Fibroblast of lung (primary cell): ENCODE results near the gene ARFRP1.

Experiments used
- EZH2 ChIP-seq: IDR thresholded peaks from 2 replicates; pipeline ENCODE4 v1.5.1; 2012; ENCODE audit warnings: low read length, control low read depth, mild to moderate bottlenecking; ENCODE audit errors: missing control alignments
- TF ChIP-seq, protein P1 (sequence below), 2 donors: IDR thresholded peaks in 1 of 2; conservative IDR thresholded peaks in 1 of 2; 1 replicate in 1 of 2; 2 replicates in 1 of 2; pipeline ENCODE4 v1.5.1; 2011 to 2012; ENCODE audit warnings: low read length in 2 of 2, control low read depth in 1 of 2, inconsistent platforms in 1 of 2, low read depth in 1 of 2, mild to moderate bottlenecking in 1 of 2

DNA sequence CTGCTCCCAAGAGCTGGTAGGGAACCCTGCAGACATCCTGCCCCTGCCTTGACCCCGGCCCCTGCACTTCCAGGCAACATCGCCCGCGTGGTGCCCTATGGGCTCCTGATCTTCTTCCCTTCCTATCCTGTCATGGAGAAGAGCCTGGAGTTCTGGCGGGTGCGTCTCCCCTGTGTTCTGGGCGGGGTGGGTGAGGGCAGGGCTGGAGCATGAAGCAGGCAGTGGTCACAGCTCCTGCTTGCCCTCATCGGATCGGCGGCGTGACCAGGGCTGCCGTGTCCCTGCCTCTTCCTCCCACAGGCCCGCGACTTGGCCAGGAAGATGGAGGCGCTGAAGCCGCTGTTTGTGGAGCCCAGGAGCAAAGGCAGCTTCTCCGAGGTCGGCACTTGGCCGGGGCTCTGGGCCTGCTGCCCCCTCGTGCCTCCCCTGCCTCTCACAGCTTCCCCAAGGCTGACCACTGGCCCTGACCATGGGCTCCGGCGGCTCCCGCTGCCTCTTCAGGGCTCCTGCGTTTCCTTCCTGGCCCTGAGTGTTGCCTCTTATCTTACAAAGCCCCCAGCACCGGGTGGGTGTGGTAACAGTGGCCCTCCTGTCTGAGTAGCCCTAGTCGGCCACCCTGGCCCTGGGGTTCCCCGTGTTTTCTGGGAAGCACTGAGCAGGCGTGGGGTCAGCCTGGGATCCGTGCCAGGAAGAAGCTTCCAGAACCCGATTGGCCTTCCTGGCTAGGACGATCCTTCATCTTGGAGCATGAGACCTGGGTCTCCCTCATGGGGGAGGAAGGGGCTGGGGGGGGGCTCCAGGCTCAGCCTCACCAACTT lies 19.3 kb downstream of the ARFRP1 start:
- TF ChIP-seq, protein P1, sequence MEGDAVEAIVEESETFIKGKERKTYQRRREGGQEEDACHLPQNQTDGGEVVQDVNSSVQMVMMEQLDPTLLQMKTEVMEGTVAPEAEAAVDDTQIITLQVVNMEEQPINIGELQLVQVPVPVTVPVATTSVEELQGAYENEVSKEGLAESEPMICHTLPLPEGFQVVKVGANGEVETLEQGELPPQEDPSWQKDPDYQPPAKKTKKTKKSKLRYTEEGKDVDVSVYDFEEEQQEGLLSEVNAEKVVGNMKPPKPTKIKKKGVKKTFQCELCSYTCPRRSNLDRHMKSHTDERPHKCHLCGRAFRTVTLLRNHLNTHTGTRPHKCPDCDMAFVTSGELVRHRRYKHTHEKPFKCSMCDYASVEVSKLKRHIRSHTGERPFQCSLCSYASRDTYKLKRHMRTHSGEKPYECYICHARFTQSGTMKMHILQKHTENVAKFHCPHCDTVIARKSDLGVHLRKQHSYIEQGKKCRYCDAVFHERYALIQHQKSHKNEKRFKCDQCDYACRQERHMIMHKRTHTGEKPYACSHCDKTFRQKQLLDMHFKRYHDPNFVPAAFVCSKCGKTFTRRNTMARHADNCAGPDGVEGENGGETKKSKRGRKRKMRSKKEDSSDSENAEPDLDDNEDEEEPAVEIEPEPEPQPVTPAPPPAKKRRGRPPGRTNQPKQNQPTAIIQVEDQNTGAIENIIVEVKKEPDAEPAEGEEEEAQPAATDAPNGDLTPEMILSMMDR (conservative IDR thresholded peaks at IDR 0.05 in 1 of 2, IDR thresholded peaks at IDR 0.05 in 1 of 2; ENCODE audit: low read depth in 1 of 2, low read length in 2 of 2): no peak
- TF ChIP-seq EZH2: no peak
